PFSK-1 (cell line): ENCODE results near the gene PLB1.

ENCODE experiments used
- FOXP2 ChIP-seq: optimal IDR thresholded peaks from 2 replicates; pipeline ENCODE3; 2011; ENCODE audit warnings: borderline replicate concordance, control low read depth, inconsistent platforms; ENCODE audit not compliant: insufficient read depth; ENCODE audit errors: extremely low read length, extremely low read depth
- POLR2AphosphoS5 ChIP-seq: IDR thresholded peaks from 2 replicates; pipeline ENCODE4 v1.6.1; 2012; ENCODE audit warnings: low read depth, mild to moderate bottlenecking, control low read depth, low read length, moderate library complexity
- REST ChIP-seq, 2 experiments: IDR thresholded peaks; 2 replicates each; pipeline versions ENCODE4 v1.6.1 to v1.8.0; 2011 to 2012; ENCODE audit warnings: low read depth in 2 of 2, low read length in 2 of 2, control low read depth in 1 of 2, inconsistent platforms in 1 of 2, mild to moderate bottlenecking in 1 of 2, moderate library complexity in 1 of 2; ENCODE audit not compliant: insufficient read depth in 1 of 2
- SIN3A ChIP-seq: IDR thresholded peaks from 2 replicates; pipeline ENCODE4 v1.6.1; 2012; ENCODE audit warnings: mild to moderate bottlenecking, low read length, moderate library complexity, borderline replicate concordance; ENCODE audit not compliant: insufficient read depth

GRCh38 chr2:28663359-28663758, 167.5 kb downstream of the PLB1 start:
- TF ChIP-seq REST (IDR thresholded peaks at IDR 0.05; ENCODE audit: insufficient read depth in 1 of 2, low read depth in 2 of 2, low read length in 2 of 2), result no peak
- no peak for TF ChIP-seq POLR2AphosphoS5
- no peak for TF ChIP-seq SIN3A
- TF ChIP-seq FOXP2, result no peak
